Keratinocyte (primary cell): ENCODE data around the gene TRIP11. TPM values are rescaled to one million over a fixed set of nuclear protein-coding genes. Genes with fewer than 3 reads are reported as not detected.

Source experiments
- DNase-seq: peaks from one replicate; pipeline ENCODE4 v3.0.0-alpha.2; 2011; ENCODE audit warnings: low read depth, missing footprints, low spot score
- FAIRE-seq: peaks from 2 replicates; lab custom pipeline; 2011; peaks lifted over from hg19 to GRCh38; lab: Jason Lieb, UNC
- H2AFZ ChIP-seq: 2 replicates; pipeline ENCODE4 v1.6.0; 2012; ENCODE audit warnings: low read length, control low read depth, inconsistent platforms; ENCODE audit not compliant: control insufficient read depth
- H3K27ac ChIP-seq: 2 replicates; pipeline ENCODE4 v1.5.1; 2011; ENCODE audit warnings: low read length; ENCODE audit not compliant: control insufficient read depth, insufficient read depth
- H3K27me3 ChIP-seq: 3 replicates; pipeline ENCODE4 v1.6.0; 2011; ENCODE audit warnings: low read length; ENCODE audit not compliant: control insufficient read depth, insufficient read depth; ENCODE audit errors: extremely low read depth
- H3K36me3 ChIP-seq, 2 experiments: 2 replicates in 1 of 2; 3 replicates in 1 of 2; pipeline ENCODE4 v1.5.1; 2011; ENCODE audit warnings: low read length in 2 of 2, mild to moderate bottlenecking in 1 of 2; ENCODE audit not compliant: control insufficient read depth in 2 of 2, insufficient read depth in 2 of 2; ENCODE audit errors: extremely low read depth in 1 of 2
- H3K4me1 ChIP-seq: 3 replicates; pipeline ENCODE4 v1.5.1; 2011; ENCODE audit warnings: low read length; ENCODE audit not compliant: control insufficient read depth, insufficient read depth; ENCODE audit errors: extremely low read depth
- H3K4me2 ChIP-seq: 3 replicates; pipeline ENCODE4 v1.6.0; 2011; ENCODE audit warnings: low read depth, low read length; ENCODE audit not compliant: control insufficient read depth, insufficient read depth; ENCODE audit errors: extremely low read depth
- H3K4me3 ChIP-seq, 3 experiments: fragments of 200-600 bp in 1 of 3; sonication (generic) in 1 of 3; 2 replicates in 2 of 3; 3 replicates in 1 of 3; pipeline ENCODE4 v1.5.1; 2011 to 2016; ENCODE audit warnings: low read length in 3 of 3, mild to moderate bottlenecking in 3 of 3, control low read depth in 2 of 3, inconsistent platforms in 1 of 3, low read depth in 1 of 3, mixed read lengths in 1 of 3, mixed run types in 1 of 3, moderate library complexity in 1 of 3; ENCODE audit not compliant: control insufficient read depth in 2 of 3, insufficient read depth in 2 of 3; ENCODE audit errors: extremely low read depth in 1 of 3
- H3K79me2 ChIP-seq: 2 replicates; pipeline ENCODE4 v1.6.0; 2012; ENCODE audit warnings: low read length; ENCODE audit not compliant: control insufficient read depth, insufficient read depth
- H3K9ac ChIP-seq: 3 replicates; pipeline ENCODE4 v1.6.0; 2011; ENCODE audit warnings: low read length; ENCODE audit not compliant: control insufficient read depth, insufficient read depth; ENCODE audit errors: extremely low read depth
- H3K9me1 ChIP-seq: 3 replicates; pipeline ENCODE4 v1.6.0; 2011; ENCODE audit warnings: low read length; ENCODE audit not compliant: control insufficient read depth, insufficient read depth; ENCODE audit errors: extremely low read depth
- H3K9me3 ChIP-seq: 2 replicates; pipeline ENCODE4 v1.5.1; 2012; ENCODE audit warnings: low read depth, low read length; ENCODE audit not compliant: control insufficient read depth
- H4K20me1 ChIP-seq: 3 replicates; pipeline ENCODE4 v1.6.0; 2011; ENCODE audit warnings: low read length; ENCODE audit not compliant: control insufficient read depth, insufficient read depth; ENCODE audit errors: extremely low read depth
- CTCF ChIP-seq, 3 experiments: IDR thresholded peaks in 1 of 3; conservative IDR thresholded peaks in 1 of 3; optimal IDR thresholded peaks in 1 of 3; 2 replicates in 2 of 3; 3 replicates in 1 of 3; pipeline versions ENCODE3 to v1.5.1; 2011; ENCODE audit warnings: low read length in 3 of 3, mild to moderate bottlenecking in 3 of 3, moderate library complexity in 2 of 3, control low read depth in 1 of 3, inconsistent platforms in 1 of 3; ENCODE audit not compliant: insufficient read depth in 2 of 3; ENCODE audit errors: extremely low read depth in 1 of 3
- EZH2 ChIP-seq: IDR thresholded peaks from one replicate; pipeline ENCODE4 v1.6.1; 2012; ENCODE audit warnings: inconsistent platforms, mild to moderate bottlenecking, low read length, moderate library complexity
- dilution Hi-C: fragments of 300-500 bp; cut with MboI; formaldehyde crosslinking; loops from one replicate; pipeline ENCODE4 v1.7.0; 2020; ENCODE audit warnings: low sequenced_read_pairs; ENCODE audit not compliant: extremely low pct_ligation_motif_present
- polyA plus RNA-seq, 5 experiments: library from polyadenylated mRNA; depleted of rRNA in 3 of 5; stranded (reverse) in 3 of 5; stranded (forward) in 1 of 5; unstranded in 1 of 5; fragments of >200 nt; gene quantifications; 1 replicate in 1 of 5; 2 replicates in 3 of 5; 3 replicates in 1 of 5; pipeline versions ENCODE4 v1.2.1 to v1.2.3, GENCODE V29; 2011 to 2012; ENCODE audit warnings: missing spikeins in 2 of 5, low read depth in 1 of 5, low replicate concordance in 1 of 5

Gene TRIP11
- polyA plus RNA-seq, 1 donor (not counting 4 experiments of a cell fraction or from before 2014, with no cell fraction given): 25.3 TPM

GRCh38 chr14:91931478-91932088 lies 108.3 kb downstream of the TRIP11 start:
- Histone ChIP-seq H3K36me3 (no peaks in the 10 kb centered on the region), H3K79me2 (no peaks in the 10 kb centered on the region), H3K9me3 (no peaks in the 10 kb centered on the region), H3K4me3 (no peak overlapping the region), H3K27ac (no peak overlapping the region), H3K9me1 (no peaks in the 10 kb centered on the region), H3K9ac (no peak overlapping the region), H4K20me1 (no peaks in the 10 kb centered on the region), H3K4me1 (no peaks in the 10 kb centered on the region), H3K27me3 (peaks cover 4% of the 10 kb centered on the region), H2AFZ (no peak overlapping the region), H3K4me2 (no peak overlapping the region)
- no peak for FAIRE-seq
- dilution Hi-C loops: no loop called here
- DNase-seq: no peak
- no peak for TF ChIP-seq CTCF (optimal IDR thresholded peaks at IDR 0.05 in 1 of 3, IDR thresholded peaks at IDR 0.05 in 1 of 3, conservative IDR thresholded peaks at IDR 0.05 in 1 of 3; ENCODE audit: extremely low read depth in 1 of 3, insufficient read depth in 2 of 3, low read length in 3 of 3)
- TF ChIP-seq EZH2: no peak

GRCh38 chr14:91929700-91930099 lies 110.2 kb downstream of the TRIP11 start:
- Histone ChIP-seq H3K4me1 (peaks cover 3% of the 10 kb centered on the region), H3K27me3 (peaks cover 4% of the 10 kb centered on the region), H4K20me1 (no peaks in the 10 kb centered on the region), H3K9me3 (no peaks in the 10 kb centered on the region), H3K9ac (no peak overlapping the region), H3K4me2 (no peak overlapping the region), H3K79me2 (no peaks in the 10 kb centered on the region), H3K9me1 (no peaks in the 10 kb centered on the region), H3K4me3 (no peak overlapping the region), H3K36me3 (no peaks in the 10 kb centered on the region), H3K27ac (no peak overlapping the region), H2AFZ (no peak overlapping the region)
- FAIRE-seq (no peak), DNase-seq (no peak)
- no peak for TF ChIP-seq EZH2
- TF ChIP-seq CTCF (optimal IDR thresholded peaks at IDR 0.05 in 1 of 3, IDR thresholded peaks at IDR 0.05 in 1 of 3, conservative IDR thresholded peaks at IDR 0.05 in 1 of 3; ENCODE audit: extremely low read depth in 1 of 3, insufficient read depth in 2 of 3, low read length in 3 of 3): no peak
- dilution Hi-C loops: no loop called here
